ENCODE data around the gene ADCY10. TPM values are rescaled to one million over a fixed set of nuclear protein-coding genes. Genes with fewer than 3 reads are reported as not detected.

Gene ADCY10
- total RNA-seq, 2 donors from 2014 or later, result 0.35 TPM; not detected in 1

- no peaks in the 10 kb centered on the region for H3K9me3 ChIP-seq
- DNase-seq (ENCODE audit: low spot score), result no peak
- peaks cover 0 to 6% of the 10 kb centered on the region in 2 donors for H3K4me1 ChIP-seq
- H3K36me3 ChIP-seq, result no peaks in the 10 kb centered on the region
- H3K4me3 ChIP-seq, result no peak overlapping the region
- no peaks in the 10 kb centered on the region for H3K27me3 ChIP-seq
- TF ChIP-seq CTCF (IDR thresholded peaks at IDR 0.05), result no peak
- H3K27ac ChIP-seq, result no peak overlapping the region
Measured at GRCh38 chr1:167789501-167789900, 124.4 kb downstream of the ADCY10 start.

DNA sequence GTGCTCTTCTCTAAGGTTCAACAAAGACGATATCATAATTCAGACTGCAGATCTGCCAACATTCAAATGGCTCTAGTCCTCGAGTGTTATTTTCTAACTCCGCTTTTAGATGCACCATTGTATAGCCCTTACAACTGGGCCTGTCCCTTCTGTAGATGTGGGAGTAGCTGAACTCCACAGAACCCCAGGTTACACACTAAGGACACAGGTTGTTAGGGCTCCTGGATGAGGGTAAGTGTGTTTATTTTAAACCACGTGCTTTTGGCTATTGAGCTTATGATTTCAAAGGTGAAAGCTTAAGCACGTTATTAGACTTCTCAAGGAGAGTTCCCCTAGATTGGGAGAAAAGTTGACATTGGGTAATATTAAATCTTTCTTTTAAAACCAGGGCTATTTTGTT is 127.4 kb downstream of the ADCY10 start:
- DNase-seq (ENCODE audit: low spot score), result no peak
- Histone ChIP-seq H3K36me3 (no peaks in the 10 kb centered on the region), H3K27ac (no peak overlapping the region), H3K27me3 (no peaks in the 10 kb centered on the region), H3K4me1 (no peaks in the 10 kb centered on the region), H3K9me3 (peaks cover 0 to 1% of the 10 kb centered on the region in 2 donors), H3K4me3 (no peak overlapping the region)
- TF ChIP-seq CTCF (IDR thresholded peaks at IDR 0.05), result no peak

GRCh38 chr1:167784876-167785550 is 128.9 kb downstream of the ADCY10 start:
- no peaks in the 10 kb centered on the region for H3K27me3 ChIP-seq
- TF ChIP-seq CTCF (IDR thresholded peaks at IDR 0.05), result no peak
- H3K27ac ChIP-seq, result no peak overlapping the region
- H3K9me3 ChIP-seq, result peaks cover 0 to 6% of the 10 kb centered on the region in 2 donors
- H3K36me3 ChIP-seq, result peaks cover 3% of the 10 kb centered on the region
- H3K4me3 ChIP-seq, result no peak overlapping the region
- H3K4me1 ChIP-seq, result no peaks in the 10 kb centered on the region
- DNase-seq (ENCODE audit: low spot score), result no peak

- no peak overlapping the region for H3K27ac ChIP-seq
- no peaks in the 10 kb centered on the region for H3K27me3 ChIP-seq
- no peak for TF ChIP-seq CTCF (IDR thresholded peaks at IDR 0.05)
- H3K4me1 ChIP-seq, result no peaks in the 10 kb centered on the region
- H3K36me3 ChIP-seq, result peaks cover 3% of the 10 kb centered on the region
- no peak overlapping the region for H3K4me3 ChIP-seq
- peaks cover 0 to 6% of the 10 kb centered on the region in 2 donors for H3K9me3 ChIP-seq
- no peak for DNase-seq (ENCODE audit: low spot score)
Measured at GRCh38 chr1:167782946-167783345, 131.0 kb downstream of the ADCY10 start.

DNA sequence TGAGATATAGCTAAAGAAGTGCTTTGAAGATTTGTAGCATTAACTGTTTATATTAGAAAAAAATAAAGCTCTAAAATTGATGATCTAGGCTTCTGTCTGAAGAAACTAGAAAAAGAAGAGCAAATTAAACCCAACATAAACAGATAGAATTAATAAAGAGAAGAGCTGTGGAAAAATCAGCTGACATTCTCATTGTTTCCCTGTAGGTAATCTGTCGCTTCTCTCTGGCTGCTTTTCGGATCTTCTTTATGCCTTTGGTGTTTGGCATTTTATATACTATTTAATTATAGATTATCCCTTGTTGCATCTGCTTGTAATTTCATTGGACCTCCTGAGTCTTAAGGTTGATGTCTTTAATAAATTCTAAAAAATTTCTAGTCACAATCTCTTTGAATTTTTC is 132.4 kb downstream of the ADCY10 start:
- H3K4me3 ChIP-seq, result no peak overlapping the region

More for the DNA sequence above, 132.4 kb downstream of the ADCY10 start:
- DNase-seq (ENCODE audit: low spot score), result no peak
- Histone ChIP-seq H3K36me3 (peaks cover 16% of the 10 kb centered on the region), H3K9me3 (peaks cover 0 to 6% of the 10 kb centered on the region in 2 donors), H3K27me3 (no peaks in the 10 kb centered on the region), H3K27ac (no peak overlapping the region), H3K4me1 (no peaks in the 10 kb centered on the region)
- no peak for TF ChIP-seq CTCF (IDR thresholded peaks at IDR 0.05)

All from right atrium auricular region (tissue), 2 donors.